Measurements from ENCODE around the gene PRKG2. TPM values are rescaled to one million over a fixed set of nuclear protein-coding genes. Genes with fewer than 3 reads are reported as not detected.
A peak's percentile ranks its signal among the peaks of the same experiment; 100 is the strongest.

The PRKG2 gene
- polyA plus RNA-seq, 1 donor (not counting 4 experiments of a cell fraction or from before 2014, with no cell fraction given): 0.68 TPM

DNA sequence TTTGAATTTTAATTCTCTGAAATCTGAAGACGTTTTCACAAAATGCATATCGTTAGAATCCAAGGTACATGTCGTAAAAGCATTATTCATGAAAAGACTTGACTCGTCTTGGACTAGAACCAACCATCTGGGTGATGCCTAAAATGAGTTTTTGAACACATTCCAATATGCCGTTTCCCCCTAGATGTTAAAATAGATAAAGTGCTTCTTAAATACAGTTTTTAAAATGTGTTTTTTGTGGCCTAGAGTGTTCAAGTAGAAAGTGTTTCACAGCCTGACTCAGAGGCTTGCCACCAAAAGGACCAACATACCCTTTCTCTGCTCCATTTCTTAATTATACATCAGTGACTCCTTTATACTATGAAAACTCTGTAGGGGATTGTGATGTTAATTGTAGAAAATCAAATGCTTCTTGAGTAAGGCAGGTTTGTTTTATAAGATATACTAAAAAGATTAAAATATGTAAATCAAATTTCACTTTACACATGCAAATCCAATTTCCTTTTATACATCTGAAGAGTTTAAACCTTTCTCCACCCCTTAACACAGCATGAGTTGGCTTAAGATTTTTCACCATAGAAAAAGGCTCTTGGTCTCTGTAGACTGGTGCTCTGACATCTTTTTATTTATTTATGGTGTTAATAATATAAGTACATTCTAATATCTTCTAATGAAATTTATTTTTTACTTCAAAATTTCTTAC lies 48.4 kb downstream of the PRKG2 start:
- TF ChIP-seq EZH2 (IDR thresholded peaks at IDR 0.05; ENCODE audit: low read length): no peak
- Histone ChIP-seq H2AFZ (ENCODE audit: control insufficient read depth, low read length) (no peak overlapping the region), H3K4me1 (ENCODE audit: control insufficient read depth, extremely low read depth, insufficient read depth, low read length) (peaks cover 26% of the 10 kb centered on the region), H3K4me2 (ENCODE audit: control insufficient read depth, extremely low read depth, insufficient read depth, low read depth, low read length) (peak overlapping the region; percentile 58), H3K27ac (ENCODE audit: control insufficient read depth, insufficient read depth, low read length) (no peak overlapping the region), H3K36me3 (ENCODE audit: control insufficient read depth in 2 of 2, extremely low read depth in 1 of 2, insufficient read depth in 2 of 2, low read length in 2 of 2) (no peaks in the 10 kb centered on the region), H3K4me3 (ENCODE audit: control insufficient read depth in 2 of 3, extremely low read depth in 1 of 3, insufficient read depth in 2 of 3, low read depth in 1 of 3, low read length in 3 of 3) (no peak overlapping the region), H3K9ac (ENCODE audit: control insufficient read depth, extremely low read depth, insufficient read depth, low read length) (no peak overlapping the region), H3K9me1 (ENCODE audit: control insufficient read depth, extremely low read depth, insufficient read depth, low read length) (no peaks in the 10 kb centered on the region), H3K9me3 (ENCODE audit: control insufficient read depth, low read depth, low read length) (no peaks in the 10 kb centered on the region), H3K79me2 (ENCODE audit: control insufficient read depth, insufficient read depth, low read length) (no peaks in the 10 kb centered on the region), H3K27me3 (ENCODE audit: control insufficient read depth, extremely low read depth, insufficient read depth, low read length) (no peaks in the 10 kb centered on the region), H4K20me1 (ENCODE audit: control insufficient read depth, extremely low read depth, insufficient read depth, low read length) (no peaks in the 10 kb centered on the region)
- no peak for FAIRE-seq
- no peak for DNase-seq (ENCODE audit: low read depth, low spot score)
- dilution Hi-C loops (cut with MboI; ENCODE audit: extremely low pct_ligation_motif_present, low sequenced_read_pairs): no loop called here

GRCh38 chr4:81165861-81166430 lies 49.1 kb downstream of the PRKG2 start:
- no peaks in the 10 kb centered on the region for H3K27me3 ChIP-seq (ENCODE audit: control insufficient read depth, extremely low read depth, insufficient read depth, low read length)
- DNase-seq (ENCODE audit: low read depth, low spot score): no peak
- dilution Hi-C loops (cut with MboI; ENCODE audit: extremely low pct_ligation_motif_present, low sequenced_read_pairs): no loop called here
- H3K4me1 ChIP-seq (ENCODE audit: control insufficient read depth, extremely low read depth, insufficient read depth, low read length): peaks cover 26% of the 10 kb centered on the region
- no peak overlapping the region for H2AFZ ChIP-seq (ENCODE audit: control insufficient read depth, low read length)
- no peaks in the 10 kb centered on the region for H3K36me3 ChIP-seq (ENCODE audit: control insufficient read depth in 2 of 2, extremely low read depth in 1 of 2, insufficient read depth in 2 of 2, low read length in 2 of 2)
- no peaks in the 10 kb centered on the region for H3K9me1 ChIP-seq (ENCODE audit: control insufficient read depth, extremely low read depth, insufficient read depth, low read length)
- H3K79me2 ChIP-seq (ENCODE audit: control insufficient read depth, insufficient read depth, low read length): no peaks in the 10 kb centered on the region
- H3K9me3 ChIP-seq (ENCODE audit: control insufficient read depth, low read depth, low read length): no peaks in the 10 kb centered on the region
- no peaks in the 10 kb centered on the region for H4K20me1 ChIP-seq (ENCODE audit: control insufficient read depth, extremely low read depth, insufficient read depth, low read length)
- H3K4me3 ChIP-seq (ENCODE audit: control insufficient read depth in 2 of 3, extremely low read depth in 1 of 3, insufficient read depth in 2 of 3, low read depth in 1 of 3, low read length in 3 of 3): no peak overlapping the region
- FAIRE-seq: no peak
- TF ChIP-seq EZH2 (IDR thresholded peaks at IDR 0.05; ENCODE audit: low read length) (no peak), CTCF (optimal IDR thresholded peaks at IDR 0.05 in 1 of 3, IDR thresholded peaks at IDR 0.05 in 1 of 3, conservative IDR thresholded peaks at IDR 0.05 in 1 of 3; ENCODE audit: extremely low read depth in 1 of 3, insufficient read depth in 2 of 3, low read length in 3 of 3) (no peak)
- no peak overlapping the region for H3K9ac ChIP-seq (ENCODE audit: control insufficient read depth, extremely low read depth, insufficient read depth, low read length)
- no peak overlapping the region for H3K27ac ChIP-seq (ENCODE audit: control insufficient read depth, insufficient read depth, low read length)
- H3K4me2 ChIP-seq (ENCODE audit: control insufficient read depth, extremely low read depth, insufficient read depth, low read depth, low read length): peak overlapping the region; percentile 58
